NOMO-1 treated with dmso at 0.1 percent for 144 hours (cell line): Measurements from ENCODE around the gene BMP8A.
"Not testable (repeated sequence)": the region's sequence is repeated elsewhere in the genome, so short reads cannot be mapped to it uniquely, and the experiment has no call there.

ENCODE experiments used
- DNase-seq: peaks from one replicate; lab custom pipeline; 2025; ENCODE audit not compliant: unreplicated experiment; lab: John Stamatoyannopoulos, UW

BMP8A gene

GRCh38 chr1:39481289-39481688 is 10.1 kb upstream of the BMP8A start:
- no peak for DNase-seq

- no peak for DNase-seq
Measured at GRCh38 chr1:39483276-39483675, 8.2 kb upstream of the BMP8A start.

- no peak for DNase-seq
Measured at GRCh38 chr1:39484564-39484963, 6.9 kb upstream of the BMP8A start.

GRCh38 chr1:39485046-39485803 is 6.2 kb upstream of the BMP8A start:
- no peak for DNase-seq

- DNase-seq = no peak
Measured at GRCh38 chr1:39488012-39488545, 3.4 kb upstream of the BMP8A start.

GRCh38 chr1:39488793-39489566 is 2.5 kb upstream of the BMP8A start:
- no peak for DNase-seq

- DNase-seq = no peak
Measured at GRCh38 chr1:39489567-39490239, 1.7 kb upstream of the BMP8A start.

- no peak for DNase-seq
Measured at GRCh38 chr1:39490596-39491145, 765 bp upstream of the BMP8A start.

- not testable (repeated sequence) for DNase-seq
Measured at GRCh38 chr1:39492118-39493042, 944 bp downstream of the BMP8A start.

- not testable (repeated sequence) for DNase-seq
Measured at GRCh38 chr1:39493043-39493810, 1.8 kb downstream of the BMP8A start.

- DNase-seq = no peak
Measured at GRCh38 chr1:39494671-39495410, 3.4 kb downstream of the BMP8A start.

GRCh38 chr1:39496520-39496919 is 5.1 kb downstream of the BMP8A start:
- DNase-seq = not testable (repeated sequence)

GRCh38 chr1:39497585-39497984 is 6.1 kb downstream of the BMP8A start:
- no peak for DNase-seq

GRCh38 chr1:39498096-39498710 is 6.8 kb downstream of the BMP8A start:
- DNase-seq = not testable (repeated sequence)

GRCh38 chr1:39498821-39499220 is 7.4 kb downstream of the BMP8A start:
- not testable (repeated sequence) for DNase-seq

- no peak for DNase-seq
Measured at GRCh38 chr1:39499668-39500067, 8.2 kb downstream of the BMP8A start.

- no peak for DNase-seq
Measured at GRCh38 chr1:39500862-39501389, 9.5 kb downstream of the BMP8A start.

GRCh38 chr1:39501666-39502065 is 10.2 kb downstream of the BMP8A start:
- DNase-seq = no peak
